ENCODE measurements around the gene CALU.

CALU gene

DNA sequence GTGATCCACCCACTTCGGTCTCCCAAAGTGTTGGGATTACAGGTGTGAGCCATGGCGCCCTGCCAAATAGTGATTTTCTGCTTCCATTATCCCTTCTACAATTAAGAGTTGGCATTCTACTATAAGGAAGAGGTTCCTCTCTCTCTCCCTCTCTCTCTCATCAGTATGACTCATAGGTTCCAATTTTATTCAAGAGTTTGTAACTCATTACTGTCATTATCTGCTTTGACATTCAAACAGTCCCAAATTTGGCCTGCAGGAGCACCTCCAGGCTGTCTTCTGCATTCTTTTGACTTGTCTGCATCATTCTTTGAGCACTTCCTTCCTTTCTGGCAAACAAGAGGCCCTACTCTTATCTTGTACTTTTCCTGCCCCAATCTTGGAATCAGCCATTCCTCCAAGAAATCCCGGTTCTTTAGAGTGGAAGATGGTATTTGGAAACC, 33.2 kb upstream of the CALU start (continued):
- TF ChIP-seq, protein P1, sequence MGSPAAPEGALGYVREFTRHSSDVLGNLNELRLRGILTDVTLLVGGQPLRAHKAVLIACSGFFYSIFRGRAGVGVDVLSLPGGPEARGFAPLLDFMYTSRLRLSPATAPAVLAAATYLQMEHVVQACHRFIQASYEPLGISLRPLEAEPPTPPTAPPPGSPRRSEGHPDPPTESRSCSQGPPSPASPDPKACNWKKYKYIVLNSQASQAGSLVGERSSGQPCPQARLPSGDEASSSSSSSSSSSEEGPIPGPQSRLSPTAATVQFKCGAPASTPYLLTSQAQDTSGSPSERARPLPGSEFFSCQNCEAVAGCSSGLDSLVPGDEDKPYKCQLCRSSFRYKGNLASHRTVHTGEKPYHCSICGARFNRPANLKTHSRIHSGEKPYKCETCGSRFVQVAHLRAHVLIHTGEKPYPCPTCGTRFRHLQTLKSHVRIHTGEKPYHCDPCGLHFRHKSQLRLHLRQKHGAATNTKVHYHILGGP (tag by site-specific recombination; IDR thresholded peaks at IDR 0.05), result 0 out of 2 replicates have a peak, but pooled peaks have one; percentile 9
- TF ChIP-seq ZNF18 (tag by site-specific recombination; IDR thresholded peaks at IDR 0.05) (no peak), ZNF664 (tag by site-specific recombination; IDR thresholded peaks at IDR 0.05) (no peak), ZNF184 (tag by site-specific recombination; IDR thresholded peaks at IDR 0.05) (no peak), ZNF335 (tag by site-specific recombination; conservative IDR thresholded peaks at IDR 0.05) (no peak; the same call in 1 of the 2 replicates), ZNF112 (tag by site-specific recombination; IDR thresholded peaks at IDR 0.05) (no peak), PRDM1 (tag by site-specific recombination; IDR thresholded peaks at IDR 0.05) (peak; percentile 75), ZNF138 (tag by site-specific recombination; IDR thresholded peaks at IDR 0.05; ENCODE audit: borderline replicate concordance) (no peak), ZNF391 (tag by site-specific recombination; IDR thresholded peaks at IDR 0.05; ENCODE audit: borderline replicate concordance, low read depth) (no peak)

DNA sequence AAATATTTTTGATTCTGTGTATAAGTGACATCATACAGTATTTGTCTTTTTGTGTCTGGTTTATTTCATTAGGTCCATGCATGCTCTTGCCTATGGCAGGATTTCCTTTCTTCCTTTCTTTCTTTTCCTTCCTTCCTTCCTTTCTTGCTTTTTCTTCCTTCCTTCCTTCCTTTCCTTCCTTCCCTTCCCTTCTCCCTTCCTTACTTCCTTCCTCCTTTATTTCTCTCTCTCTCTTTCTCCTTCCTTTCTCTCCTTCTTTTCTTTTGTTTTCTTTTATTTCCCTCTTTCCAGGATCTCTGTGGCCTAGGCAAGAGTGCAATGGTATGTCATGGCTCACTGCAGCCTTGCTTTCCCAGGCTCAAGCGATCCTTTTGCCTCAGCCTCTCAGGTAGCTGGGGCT, 31.4 kb upstream of the CALU start:
- Histone ChIP-seq H3K36me3 (ENCODE audit: control insufficient read depth in 2 of 2, insufficient read depth in 1 of 2, low read length in 2 of 2) (no peaks in the 10 kb centered on the region), H3K27ac (ENCODE audit: extremely low read depth, low read depth, low read length) (no peak overlapping the region), H3K4me3 (ENCODE audit: low read depth, low read length) (no peak overlapping the region), H3K4me1 (ENCODE audit: control insufficient read depth, insufficient read depth, low read length) (no peaks in the 10 kb centered on the region), H3K9me3 (ENCODE audit: control insufficient read depth, insufficient read depth, low read depth, low read length) (no peaks in the 10 kb centered on the region)
- TF ChIP-seq ZNF777 (tag by site-specific recombination; IDR thresholded peaks at IDR 0.05; ENCODE audit: borderline replicate concordance), result no peak
- TF ChIP-seq, protein P2, sequence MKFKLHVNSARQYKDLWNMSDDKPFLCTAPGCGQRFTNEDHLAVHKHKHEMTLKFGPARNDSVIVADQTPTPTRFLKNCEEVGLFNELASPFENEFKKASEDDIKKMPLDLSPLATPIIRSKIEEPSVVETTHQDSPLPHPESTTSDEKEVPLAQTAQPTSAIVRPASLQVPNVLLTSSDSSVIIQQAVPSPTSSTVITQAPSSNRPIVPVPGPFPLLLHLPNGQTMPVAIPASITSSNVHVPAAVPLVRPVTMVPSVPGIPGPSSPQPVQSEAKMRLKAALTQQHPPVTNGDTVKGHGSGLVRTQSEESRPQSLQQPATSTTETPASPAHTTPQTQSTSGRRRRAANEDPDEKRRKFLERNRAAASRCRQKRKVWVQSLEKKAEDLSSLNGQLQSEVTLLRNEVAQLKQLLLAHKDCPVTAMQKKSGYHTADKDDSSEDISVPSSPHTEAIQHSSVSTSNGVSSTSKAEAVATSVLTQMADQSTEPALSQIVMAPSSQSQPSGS (tag by site-specific recombination; IDR thresholded peaks at IDR 0.05; ENCODE audit: low read depth), result 0 out of 2 replicates have a peak, but pooled peaks have one; percentile 23
- TF ChIP-seq, protein P3, sequence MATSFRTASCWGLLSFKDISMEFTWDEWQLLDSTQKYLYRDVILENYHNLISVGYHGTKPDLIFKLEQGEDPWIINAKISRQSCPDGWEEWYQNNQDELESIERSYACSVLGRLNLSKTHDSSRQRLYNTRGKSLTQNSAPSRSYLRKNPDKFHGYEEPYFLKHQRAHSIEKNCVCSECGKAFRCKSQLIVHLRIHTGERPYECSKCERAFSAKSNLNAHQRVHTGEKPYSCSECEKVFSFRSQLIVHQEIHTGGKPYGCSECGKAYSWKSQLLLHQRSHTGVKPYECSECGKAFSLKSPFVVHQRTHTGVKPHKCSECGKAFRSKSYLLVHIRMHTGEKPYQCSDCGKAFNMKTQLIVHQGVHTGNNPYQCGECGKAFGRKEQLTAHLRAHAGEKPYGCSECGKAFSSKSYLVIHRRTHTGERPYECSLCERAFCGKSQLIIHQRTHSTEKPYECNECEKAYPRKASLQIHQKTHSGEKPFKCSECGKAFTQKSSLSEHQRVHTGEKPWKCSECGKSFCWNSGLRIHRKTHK (tag by site-specific recombination; IDR thresholded peaks at IDR 0.05), result 0 out of 2 replicates have a peak, but pooled peaks have one; percentile 30
- no peak for TF ChIP-seq MYNN (tag by site-specific recombination; IDR thresholded peaks at IDR 0.05; ENCODE audit: borderline replicate concordance)
- TF ChIP-seq ZNF366 (tag by site-specific recombination; conservative IDR thresholded peaks at IDR 0.05), result peak; percentile 93
- peak; percentile 93 for TF ChIP-seq PRDM1 (tag by site-specific recombination; IDR thresholded peaks at IDR 0.05)
- ChIA-PET POLR2A (no interaction called here), CTCF (interaction anchor here (0.6 kb wide), 1 partner anchor 196 kb away, joined by 5 read pairs; no protein-coding TSS in a partner anchor)

- Histone ChIP-seq H3K27ac (ENCODE audit: extremely low read depth, low read depth, low read length) (no peak overlapping the region), H3K4me1 (ENCODE audit: control insufficient read depth, insufficient read depth, low read length) (no peaks in the 10 kb centered on the region), H3K9me3 (ENCODE audit: control insufficient read depth, insufficient read depth, low read depth, low read length) (no peaks in the 10 kb centered on the region), H3K36me3 (ENCODE audit: control insufficient read depth in 2 of 2, insufficient read depth in 1 of 2, low read length in 2 of 2) (no peaks in the 10 kb centered on the region), H3K4me3 (ENCODE audit: low read depth, low read length) (no peak overlapping the region)
- ChIA-PET CTCF (interaction anchor here (0.6 kb wide), 2 partner anchors 152 to 195 kb away, joined by 3 to 5 read pairs; no protein-coding TSS in a partner anchor), POLR2A (no interaction called here)
- no peak for TF ChIP-seq ZNF610 (tag by site-specific recombination; IDR thresholded peaks at IDR 0.05; ENCODE audit: borderline replicate concordance)
- no peak for TF ChIP-seq ZBTB8A (tag by site-specific recombination; IDR thresholded peaks at IDR 0.05)
- TF ChIP-seq ZNF423 (tag by site-specific recombination; IDR thresholded peaks at IDR 0.05), result no peak
- TF ChIP-seq GLI2 (tag by site-specific recombination; IDR thresholded peaks at IDR 0.05; ENCODE audit: borderline replicate concordance, low read depth), result no peak
- no peak for TF ChIP-seq ZNF146 (tag by site-specific recombination; IDR thresholded peaks at IDR 0.05)
- TF ChIP-seq, protein P4, sequence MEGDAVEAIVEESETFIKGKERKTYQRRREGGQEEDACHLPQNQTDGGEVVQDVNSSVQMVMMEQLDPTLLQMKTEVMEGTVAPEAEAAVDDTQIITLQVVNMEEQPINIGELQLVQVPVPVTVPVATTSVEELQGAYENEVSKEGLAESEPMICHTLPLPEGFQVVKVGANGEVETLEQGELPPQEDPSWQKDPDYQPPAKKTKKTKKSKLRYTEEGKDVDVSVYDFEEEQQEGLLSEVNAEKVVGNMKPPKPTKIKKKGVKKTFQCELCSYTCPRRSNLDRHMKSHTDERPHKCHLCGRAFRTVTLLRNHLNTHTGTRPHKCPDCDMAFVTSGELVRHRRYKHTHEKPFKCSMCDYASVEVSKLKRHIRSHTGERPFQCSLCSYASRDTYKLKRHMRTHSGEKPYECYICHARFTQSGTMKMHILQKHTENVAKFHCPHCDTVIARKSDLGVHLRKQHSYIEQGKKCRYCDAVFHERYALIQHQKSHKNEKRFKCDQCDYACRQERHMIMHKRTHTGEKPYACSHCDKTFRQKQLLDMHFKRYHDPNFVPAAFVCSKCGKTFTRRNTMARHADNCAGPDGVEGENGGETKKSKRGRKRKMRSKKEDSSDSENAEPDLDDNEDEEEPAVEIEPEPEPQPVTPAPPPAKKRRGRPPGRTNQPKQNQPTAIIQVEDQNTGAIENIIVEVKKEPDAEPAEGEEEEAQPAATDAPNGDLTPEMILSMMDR (tag by site-specific recombination; IDR thresholded peaks at IDR 0.05), result no peak
- TF ChIP-seq EGR2 (tag by site-specific recombination; IDR thresholded peaks at IDR 0.05; ENCODE audit: low read depth), result no peak
- TF ChIP-seq BCL11B (tag by site-specific recombination; IDR thresholded peaks at IDR 0.05; ENCODE audit: low read depth), result no peak
- TF ChIP-seq HOXA7 (CRISPR knock-in tag; IDR thresholded peaks at IDR 0.05; ENCODE audit: borderline replicate concordance), result no peak
- no peak for TF ChIP-seq ZNF548 (tag by site-specific recombination; IDR thresholded peaks at IDR 0.05)
- TF ChIP-seq, protein P5, sequence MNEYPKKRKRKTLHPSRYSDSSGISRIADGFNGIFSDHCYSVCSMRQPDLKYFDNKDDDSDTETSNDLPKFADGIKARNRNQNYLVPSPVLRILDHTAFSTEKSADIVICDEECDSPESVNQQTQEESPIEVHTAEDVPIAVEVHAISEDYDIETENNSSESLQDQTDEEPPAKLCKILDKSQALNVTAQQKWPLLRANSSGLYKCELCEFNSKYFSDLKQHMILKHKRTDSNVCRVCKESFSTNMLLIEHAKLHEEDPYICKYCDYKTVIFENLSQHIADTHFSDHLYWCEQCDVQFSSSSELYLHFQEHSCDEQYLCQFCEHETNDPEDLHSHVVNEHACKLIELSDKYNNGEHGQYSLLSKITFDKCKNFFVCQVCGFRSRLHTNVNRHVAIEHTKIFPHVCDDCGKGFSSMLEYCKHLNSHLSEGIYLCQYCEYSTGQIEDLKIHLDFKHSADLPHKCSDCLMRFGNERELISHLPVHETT (tag by site-specific recombination; IDR thresholded peaks at IDR 0.05), result no peak
Observed at GRCh38 chr7:128708235-128708634, 30.9 kb upstream of the CALU start.
